NCI-H460 (cell line): ENCODE measurements around the gene NUP210L. TPM values are rescaled to one million over a fixed set of nuclear protein-coding genes. Genes with fewer than 3 reads are reported as not detected.
"Not testable (repeated sequence)": the region's sequence is repeated elsewhere in the genome, so short reads cannot be mapped to it uniquely, and the experiment has no call there.

ENCODE experiments used
- DNase-seq: peaks from one replicate; pipeline ENCODE4 v3.0.0-alpha.2; 2016; ENCODE audit warnings: low read depth; ENCODE audit errors: extremely low read depth
- total RNA-seq: library from RNA; depleted of rRNA; stranded (reverse); fragments of >200 nt; shearing (Covaris generic); gene quantifications from 2 replicates; pipeline ENCODE4 v1.2.3, GENCODE V29; 2014

Gene NUP210L
- total RNA-seq, 1 experiment from 2014 or later, result 0.02 TPM

DNA sequence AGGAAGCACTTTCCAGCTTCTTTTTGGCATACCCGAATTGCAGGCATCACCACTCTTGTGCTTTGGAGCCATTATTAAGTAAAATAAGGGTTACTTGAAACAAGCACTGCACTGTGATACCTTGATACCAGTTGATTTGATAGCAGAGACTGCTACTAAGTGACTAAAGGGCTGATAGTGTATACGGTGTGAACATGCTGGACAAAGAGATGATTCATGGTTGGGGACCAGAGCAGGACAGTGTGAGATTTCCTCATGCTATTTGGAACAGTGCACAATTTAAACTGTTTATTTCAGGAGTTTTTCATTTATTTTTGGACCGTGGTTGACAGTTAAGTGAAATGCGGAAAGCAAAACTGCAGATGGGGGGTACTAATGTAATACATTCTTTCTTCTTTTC lies 154.5 kb downstream of the NUP210L start:
- no peak for DNase-seq

DNA sequence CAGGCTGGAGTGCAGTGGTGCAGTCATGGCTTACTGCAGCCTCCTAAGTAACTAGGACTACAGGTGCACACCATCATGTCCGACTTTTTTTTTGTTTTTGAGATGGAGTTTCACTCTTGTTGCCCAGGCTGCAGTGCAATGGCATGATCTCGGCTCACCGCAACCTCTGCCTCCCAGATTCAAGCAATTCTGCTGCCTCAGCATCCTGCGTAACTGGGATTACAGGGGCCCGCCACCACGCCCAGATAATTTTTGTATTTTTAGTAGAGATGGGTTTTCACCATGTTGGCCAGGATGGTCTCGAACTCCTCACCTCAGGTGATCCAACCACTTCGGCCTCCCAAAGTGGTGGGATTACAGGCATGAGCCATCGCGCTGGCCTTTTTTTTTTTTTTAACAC lies 158.0 kb downstream of the NUP210L start:
- DNase-seq, result not testable (repeated sequence)

DNA sequence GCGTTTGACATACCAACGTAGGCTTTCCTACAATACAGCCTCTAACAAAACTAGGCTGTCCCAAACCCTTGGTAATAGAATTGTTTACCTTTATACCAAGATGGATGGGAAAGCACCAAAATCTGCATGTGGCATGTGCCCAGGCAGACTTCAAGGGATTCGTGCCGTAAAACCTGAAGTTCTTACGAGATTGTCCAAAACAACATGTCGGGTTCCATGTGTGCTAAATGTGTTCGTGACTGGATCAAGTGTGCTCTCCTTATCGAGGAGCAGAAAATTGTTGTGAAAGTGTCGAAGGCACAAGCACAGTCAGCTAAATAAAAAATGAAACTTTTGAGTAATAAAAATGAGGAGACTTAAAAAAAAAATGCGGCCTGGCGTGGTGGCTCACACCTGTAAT lies 159.2 kb downstream of the NUP210L start:
- DNase-seq, result no peak

DNA sequence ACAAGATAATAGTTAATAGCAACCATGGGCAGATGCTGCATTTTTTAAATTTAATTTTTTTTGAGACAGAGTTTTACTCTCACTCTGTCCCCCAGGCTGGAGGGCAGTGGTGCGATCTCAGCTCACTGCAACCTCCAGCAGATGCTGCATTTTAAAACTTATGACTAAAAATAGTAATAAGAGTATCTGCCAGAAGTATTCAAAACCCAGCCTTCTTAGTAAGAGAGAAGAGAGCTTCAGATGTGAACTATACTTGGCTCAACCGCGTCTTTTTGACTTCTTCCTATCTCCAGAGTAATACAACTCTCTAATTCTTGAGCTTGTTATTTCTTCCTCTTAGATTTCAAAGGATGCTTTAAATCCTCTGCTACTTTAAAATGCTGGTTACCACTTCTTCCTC lies 159.7 kb downstream of the NUP210L start:
- no peak for DNase-seq

DNA sequence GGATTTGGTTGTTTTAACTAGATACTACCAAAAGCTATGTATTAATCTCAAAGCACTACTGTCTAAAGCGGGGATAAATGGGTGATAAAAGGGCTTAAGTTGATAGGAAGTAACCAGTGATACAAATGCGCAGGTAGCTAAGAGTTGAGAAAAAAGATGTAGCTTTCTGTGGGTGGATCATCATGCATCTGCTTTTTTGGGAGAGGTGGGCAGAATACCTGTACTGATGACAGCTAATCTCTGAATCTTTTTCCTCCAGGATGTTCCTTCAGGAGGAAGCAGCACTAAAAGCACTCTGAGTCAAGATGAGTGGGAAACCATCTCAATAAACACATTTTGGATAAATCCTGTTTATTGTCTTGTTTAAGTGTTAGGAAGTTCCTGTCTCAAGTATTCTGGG lies 163.1 kb downstream of the NUP210L start:
- no peak for DNase-seq

DNA sequence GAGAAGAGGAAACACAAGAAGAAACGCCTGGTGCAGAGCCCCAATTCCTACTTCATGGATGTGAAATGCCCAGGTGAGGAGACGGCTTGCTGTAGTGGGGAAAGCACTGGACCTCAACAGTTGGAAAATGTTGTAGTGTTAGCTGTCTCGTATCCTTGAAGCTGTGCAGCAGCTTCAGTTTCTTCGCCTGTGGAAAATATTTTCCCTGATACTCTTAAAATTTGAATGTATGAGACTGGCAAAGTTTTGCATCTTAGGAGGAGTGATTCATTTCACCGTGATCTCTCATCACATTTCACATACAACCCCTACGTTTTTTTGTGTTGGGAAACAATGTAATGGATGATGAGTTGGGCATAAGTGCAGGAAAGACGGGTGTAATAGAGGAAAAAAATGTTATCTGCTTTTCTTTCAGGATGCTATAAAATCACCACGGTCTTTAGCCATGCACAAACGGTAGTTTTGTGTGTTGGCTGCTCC lies 163.7 kb downstream of the NUP210L start:
- no peak for DNase-seq

DNA sequence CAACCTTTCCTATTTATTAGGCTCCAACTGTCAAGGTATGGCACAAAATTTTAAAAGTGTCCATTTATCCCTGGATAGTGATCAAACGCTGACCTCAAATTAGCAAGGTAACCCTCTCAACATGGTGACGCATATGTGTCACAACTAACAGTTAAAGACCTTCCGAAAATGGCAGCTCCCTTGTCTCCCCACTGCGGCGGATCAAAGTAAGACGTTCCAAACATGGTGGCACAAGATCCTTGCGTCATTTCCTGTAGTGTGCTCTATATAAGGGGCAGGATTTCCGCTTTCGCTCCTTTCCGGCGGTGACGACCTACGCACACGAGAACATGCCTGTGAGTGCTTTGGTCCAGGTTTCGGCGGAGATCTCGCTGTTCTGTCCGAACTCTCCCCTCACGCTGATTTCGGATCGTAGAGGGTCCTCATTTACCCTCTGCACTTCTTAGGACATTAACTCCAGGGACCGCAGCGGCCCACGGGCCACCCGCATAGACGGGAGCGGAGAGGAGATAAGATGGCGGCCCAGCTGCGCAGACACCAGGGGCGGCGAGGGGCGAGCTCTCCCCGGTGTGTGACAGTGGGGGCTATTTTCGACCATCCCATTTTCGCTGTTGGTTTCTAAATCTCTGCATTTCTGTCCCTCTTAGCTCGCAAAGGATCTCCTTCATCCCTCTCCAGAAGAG lies 164.3 kb downstream of the NUP210L start, which contains the start of gene RPS27:
RPS27 (plus strand) TSS at position 295 of the 683 bp plus-strand sequence; CDS start at position 330, 35 bp downstream.
- DNase-seq, result peak; percentile 100

DNA sequence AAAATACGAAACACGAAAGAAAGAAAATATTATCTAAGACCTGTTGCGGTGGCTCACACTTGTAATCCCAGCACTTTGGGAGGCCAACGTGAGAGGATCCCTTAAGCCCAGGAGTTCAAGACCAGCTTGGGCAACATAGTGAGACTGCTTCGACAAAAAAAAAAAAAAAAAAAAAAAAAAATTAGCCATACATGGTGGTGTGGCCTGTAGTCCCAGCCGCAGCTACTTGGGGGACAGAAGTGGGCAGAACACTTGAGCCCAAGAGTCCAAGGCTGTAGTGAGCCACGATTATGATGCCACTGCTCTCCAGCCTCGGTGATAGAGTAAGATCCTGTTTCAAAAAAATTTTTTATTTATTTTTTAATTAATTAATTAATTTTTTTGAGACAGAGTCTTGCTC lies 167.3 kb downstream of the NUP210L start:
- no peak for DNase-seq

DNA sequence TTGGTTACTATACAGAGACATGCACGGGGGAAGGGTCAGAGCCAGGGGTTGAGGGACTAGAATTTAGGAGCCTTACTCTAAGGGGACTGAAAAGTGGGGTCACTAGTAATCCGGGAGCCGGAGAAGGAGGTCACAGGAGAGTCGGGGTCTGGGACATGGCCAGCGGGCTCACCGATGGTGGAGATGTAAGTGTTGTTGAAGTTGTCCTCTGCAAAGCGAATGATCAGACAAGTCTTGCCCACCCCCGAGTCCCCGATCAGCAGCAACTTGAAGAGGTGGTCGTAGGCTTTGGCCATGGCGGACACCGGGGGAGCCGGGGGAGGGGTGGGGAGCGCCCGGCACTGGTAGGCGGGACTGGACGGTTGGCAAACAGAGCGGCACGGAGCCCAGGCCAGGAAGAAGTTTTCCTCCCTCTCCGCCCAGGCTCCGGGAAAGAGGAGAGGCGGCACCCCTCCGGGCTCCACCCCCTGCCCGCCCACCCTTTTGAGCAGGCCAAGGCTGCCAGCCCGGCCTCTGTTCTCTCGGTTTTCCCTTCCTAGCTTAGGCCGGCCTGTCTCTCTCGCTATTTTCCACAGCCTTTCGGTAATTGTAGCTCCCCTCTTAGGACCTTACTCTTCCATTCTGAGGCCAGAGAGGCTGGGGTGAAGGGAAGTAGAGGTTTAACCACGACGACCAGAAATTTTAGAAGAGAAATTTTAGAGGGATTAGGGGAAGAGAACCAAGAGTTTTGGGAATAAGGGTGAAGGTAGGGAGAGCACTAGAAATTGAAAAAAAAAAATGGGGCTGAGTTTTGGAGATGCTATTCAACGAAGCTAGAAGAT lies 168.7 kb downstream of the NUP210L start, which contains the start of gene RAB13:
RAB13 (minus strand) TSS at position 399 of the 821 bp plus-strand sequence; CDS start at position 296, 103 bp downstream.
- peak; percentile 87 for DNase-seq

DNA sequence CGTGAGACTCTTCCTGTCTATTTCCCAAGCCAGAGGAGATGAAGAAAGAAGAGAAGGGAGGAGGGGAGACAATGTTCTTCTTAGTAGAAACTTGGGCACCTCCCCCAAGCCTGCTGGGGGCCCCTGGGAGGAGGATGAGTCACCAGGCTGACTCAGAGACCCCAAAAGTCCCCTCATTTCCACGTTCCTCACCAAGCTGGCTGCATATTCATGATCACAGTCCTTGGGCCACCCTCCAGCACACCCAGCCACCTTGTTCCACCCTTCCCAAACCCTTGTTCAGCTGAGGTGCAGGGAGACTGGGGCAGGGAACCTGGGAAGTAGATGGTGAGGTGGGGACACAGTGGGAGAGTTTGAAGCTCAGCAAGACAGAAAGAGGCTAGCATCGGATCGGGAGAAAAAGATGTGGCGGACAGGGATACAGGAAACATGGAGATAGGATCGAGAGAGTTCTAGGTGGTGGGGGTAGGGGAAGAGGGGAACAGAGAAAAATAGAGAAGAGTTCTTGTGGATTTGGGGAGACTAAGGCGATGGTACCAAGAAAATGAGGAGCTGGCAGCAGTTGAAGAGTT lies 169.4 kb downstream of the NUP210L start:
- no peak for DNase-seq

DNA sequence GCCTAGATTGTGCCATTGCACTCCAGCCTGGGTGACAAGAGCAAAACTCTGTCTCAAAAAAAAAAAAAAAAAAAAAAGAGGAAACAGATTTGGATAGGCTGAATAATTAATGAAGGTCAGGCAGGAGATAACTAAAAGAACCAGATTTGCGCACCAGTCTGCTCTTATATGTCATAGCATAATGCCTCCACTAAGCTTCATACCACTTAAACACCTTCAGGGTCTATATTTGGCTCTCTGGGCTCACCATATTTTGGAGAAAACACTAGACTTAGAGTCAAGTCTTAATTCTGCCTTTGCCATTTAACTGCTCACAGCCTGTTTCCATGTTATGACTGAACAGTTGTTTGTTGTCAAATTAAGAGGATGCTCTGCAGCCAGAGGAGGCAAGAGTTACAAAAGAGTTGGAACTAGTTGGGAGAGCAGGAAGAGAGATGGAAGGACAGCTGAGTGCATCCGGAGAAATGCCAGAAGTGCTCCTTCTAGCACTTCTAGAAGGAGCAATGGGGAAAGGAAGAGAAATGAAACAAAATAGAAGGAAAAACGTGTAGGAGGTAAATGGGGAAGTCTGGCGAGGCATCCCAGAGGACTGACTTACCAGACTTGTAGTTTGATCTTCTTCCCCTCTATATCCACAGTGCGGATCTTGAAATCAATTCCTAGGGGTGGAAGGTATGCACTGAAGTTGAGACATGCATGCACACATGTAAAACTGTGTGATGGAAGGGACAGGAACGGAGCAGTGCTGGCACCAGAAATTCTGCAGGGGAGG lies 170.6 kb downstream of the NUP210L start:
- DNase-seq, result no peak

DNA sequence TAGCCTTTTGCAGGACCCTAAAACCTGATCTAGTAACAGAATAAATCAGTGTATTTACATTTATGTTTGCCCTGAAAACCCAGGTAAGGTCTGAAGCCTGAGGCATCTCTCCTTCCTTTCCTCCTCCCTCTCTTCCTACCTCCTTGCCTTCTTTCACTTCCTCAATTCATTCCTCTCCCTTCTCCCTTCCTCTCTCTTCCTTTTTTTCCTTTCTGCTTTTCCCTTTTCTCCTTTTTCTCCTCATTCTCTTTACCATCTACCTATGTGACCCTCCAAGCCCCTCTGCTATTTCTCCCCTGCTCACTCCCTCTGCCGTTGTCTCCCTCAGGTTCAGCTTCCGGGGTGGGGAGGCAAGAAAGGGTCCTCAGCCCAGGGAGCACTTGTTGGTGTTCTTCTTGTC lies 173.1 kb downstream of the NUP210L start:
- DNase-seq, result not testable (repeated sequence)

DNA sequence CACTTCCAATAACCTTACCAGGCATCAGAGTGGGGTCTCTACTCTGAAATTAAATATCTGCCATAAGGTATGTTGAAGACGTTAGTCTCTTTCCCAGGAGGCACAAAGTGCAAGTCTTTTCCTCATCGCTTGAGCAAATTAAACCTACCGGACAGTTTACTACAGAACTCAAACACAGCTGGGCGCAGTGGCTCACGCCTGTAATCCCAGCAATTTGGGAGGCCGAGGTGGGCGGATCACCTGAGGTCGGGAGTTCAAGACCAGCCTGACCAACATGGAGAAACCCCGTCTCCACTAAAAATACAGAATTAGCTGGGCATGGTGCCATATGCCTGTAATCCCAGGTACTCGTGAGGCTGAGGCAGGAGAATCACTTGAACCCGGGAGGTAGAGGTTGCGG lies 175.8 kb downstream of the NUP210L start:
- DNase-seq, result not testable (repeated sequence)

DNA sequence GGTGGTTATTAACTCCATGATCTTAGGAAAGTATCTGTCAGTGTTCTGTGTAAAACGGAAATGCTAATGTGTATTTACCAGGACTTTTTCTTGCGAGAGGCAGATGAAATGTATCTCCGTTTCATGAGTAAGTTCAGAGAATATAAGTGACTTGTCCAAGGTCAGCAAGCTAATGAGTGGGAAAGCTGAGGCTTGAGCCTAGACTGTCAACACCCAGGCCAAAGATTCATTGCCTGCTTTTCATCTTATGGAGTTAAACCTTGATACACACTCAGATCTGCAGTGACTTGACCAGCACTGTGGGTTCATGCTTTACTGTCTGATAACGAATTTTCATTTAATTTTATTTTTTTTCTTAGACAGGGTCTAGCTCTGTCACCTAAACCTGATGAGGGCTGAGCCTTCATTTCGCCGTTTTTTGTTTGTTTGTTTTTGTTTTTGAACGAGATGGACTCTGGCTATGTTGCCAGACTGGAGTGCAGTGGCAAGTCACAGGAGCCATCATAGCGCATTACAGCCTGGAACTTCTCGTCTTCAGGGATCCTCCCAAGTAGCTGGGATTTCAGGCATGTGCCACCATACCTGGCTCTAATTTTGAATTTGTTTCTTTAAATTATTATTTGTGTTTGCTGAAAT lies 176.5 kb downstream of the NUP210L start:
- DNase-seq, result no peak

DNA sequence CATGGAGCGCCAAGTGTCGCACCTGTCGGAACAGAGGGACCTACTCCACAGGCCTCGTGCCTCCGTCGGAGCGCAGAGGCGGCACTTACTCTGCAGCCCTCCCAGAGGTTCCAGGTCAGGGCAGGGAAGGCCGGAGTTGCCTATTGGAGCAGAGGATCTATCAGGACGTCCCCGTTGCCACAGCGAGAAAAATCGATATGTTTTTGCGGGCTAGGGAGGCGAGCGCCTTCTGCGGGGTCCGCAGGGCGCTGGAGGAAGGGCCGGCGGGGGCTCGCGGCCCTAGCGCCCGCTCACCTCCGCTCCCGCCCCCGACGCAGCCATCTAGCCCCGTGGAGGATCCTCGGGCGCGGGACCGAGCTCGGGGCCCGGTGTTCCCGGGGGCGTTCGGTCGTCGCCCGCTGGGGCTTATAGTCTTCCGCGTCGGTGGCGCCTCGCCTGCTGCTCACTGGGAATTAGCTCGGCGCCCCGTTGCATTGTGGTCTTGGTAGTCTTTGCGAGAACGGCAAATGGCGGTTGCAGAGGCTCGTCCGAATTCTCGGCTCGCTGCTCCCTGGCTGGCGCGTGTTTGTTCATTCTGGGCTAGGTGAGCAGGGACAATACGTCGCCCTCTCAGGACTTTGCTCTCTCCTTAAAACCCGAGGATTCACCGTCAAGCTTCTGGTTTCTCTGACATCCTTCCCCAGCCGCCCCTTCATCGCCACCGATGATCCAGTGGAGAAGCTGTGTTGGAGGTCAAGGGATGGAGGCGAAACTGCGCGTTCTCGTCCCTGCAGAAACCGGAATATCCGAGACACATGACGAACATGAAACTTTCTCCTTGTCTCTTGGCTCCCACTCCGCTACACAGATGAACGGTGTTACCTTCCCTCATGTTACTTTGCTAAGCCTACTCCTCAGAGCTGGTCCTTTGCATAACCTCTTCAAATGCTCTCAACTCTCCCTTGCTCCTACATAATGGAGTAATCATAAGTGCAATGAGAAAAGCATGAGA lies 177.3 kb downstream of the NUP210L start, which contains the start of gene JTB:
JTB (minus strand) TSS at position 425 of the 991 bp plus-strand sequence; CDS start at position 3, 422 bp downstream.
- peak; percentile 83 for DNase-seq

DNA sequence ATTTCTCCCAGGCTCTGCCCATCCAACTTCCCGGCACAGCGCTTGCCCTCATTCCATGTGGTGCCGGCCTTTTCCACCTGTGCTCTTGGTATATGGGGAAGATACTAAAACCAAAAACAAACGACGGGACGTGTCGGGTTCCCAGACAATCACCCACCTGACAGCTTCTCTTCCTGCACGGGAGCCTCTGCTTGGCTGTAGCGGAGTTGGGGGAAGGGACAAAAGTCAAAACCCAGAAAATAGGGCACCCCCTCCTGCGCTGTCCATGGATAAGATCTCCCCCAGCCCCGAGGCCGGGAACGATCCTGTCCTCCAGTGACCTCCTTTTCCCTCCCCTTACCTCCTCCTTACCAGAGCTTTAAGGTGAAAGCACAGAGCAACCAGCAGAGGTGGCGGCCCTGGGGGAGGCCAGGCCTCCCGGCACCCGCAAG lies 178.0 kb downstream of the NUP210L start:
- no peak for DNase-seq

DNA sequence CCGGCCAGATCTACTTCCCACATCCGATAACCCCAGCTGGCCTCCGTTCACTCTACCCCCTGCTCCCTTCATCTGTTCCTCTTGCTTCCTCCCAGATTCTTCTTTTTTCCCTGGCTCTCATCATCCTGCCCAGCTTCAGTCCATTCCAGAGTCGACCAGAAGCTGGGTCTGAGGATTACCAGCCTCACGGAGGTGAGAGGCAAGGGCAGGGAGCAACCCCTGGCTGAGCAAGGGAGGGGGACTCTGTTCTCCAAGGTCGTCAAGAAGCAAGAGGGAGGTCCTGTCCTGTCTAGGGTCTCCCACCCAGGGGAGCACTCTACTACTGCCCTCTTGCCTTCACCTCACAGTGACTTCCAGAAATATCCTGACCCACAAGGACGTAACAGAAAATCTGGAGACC lies 181.3 kb downstream of the NUP210L start:
- DNase-seq, result no peak

DNA sequence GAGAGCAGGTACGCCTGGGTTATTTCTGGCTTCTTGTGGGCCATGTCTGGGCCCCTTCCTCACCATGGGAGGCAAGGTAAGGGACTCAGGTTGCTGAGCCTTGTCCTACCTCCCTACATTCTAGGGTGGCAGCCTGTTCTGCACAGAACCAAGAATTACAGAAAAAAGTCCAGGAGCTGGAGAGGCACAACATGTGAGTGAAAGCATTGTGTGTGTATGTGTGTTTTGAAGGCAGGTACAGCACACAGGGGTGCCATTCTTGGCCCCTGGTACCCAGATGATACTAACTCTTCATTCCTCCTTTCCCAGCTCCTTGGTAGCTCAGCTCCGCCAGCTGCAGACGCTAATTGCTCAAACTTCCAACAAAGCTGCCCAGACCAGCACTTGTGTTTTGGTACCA lies 181.8 kb downstream of the NUP210L start:
- no peak for DNase-seq

DNA sequence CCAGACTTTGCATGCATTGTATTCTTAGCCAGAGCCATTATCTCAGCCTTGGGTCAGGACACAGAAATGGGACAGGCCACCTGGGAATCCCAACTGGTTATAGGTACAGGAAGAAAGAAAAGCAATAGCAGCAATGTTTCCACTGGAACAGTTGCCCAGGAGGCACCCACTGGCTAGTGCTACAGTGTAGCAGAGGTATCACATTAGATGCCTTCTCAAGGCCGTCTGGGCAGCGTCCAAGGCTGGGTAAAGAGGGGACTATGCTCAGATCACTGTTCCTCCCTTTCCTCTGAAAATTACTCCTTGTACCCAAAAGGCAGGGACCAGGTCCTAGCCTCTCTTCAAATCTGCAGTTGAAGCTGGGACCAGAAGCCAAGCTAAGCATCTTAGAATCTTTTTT lies 184.5 kb downstream of the NUP210L start:
- no peak for DNase-seq
